ENCODE data around the gene CRYBB1. TPM values are rescaled to one million over a fixed set of nuclear protein-coding genes. Genes with fewer than 3 reads are reported as not detected.

CRYBB1 gene
- polyA plus RNA-seq, 3 donors: 0.33 to 1.6 (median 0.78) TPM

GRCh38 chr22:26558248-26558895, 59.5 kb downstream of the CRYBB1 start:
- H4K20me1 ChIP-seq (ENCODE audit: insufficient read depth, low read length): peaks cover 91% of the 10 kb centered on the region
- no peaks in the 10 kb centered on the region for H3K9me3 ChIP-seq (replicated peaks in 1 of 2; ENCODE audit: control insufficient read depth in 1 of 2, insufficient read depth in 1 of 2, low read length in 2 of 2)
- Mint-ChIP-seq H3K4me3 (no peak overlapping the region), H3K27me3 (ENCODE audit: low read depth in 3 of 3) (no peaks in the 10 kb centered on the region), H3K4me1 (peaks cover 14% of the 10 kb centered on the region), H3K27ac (peak overlapping the region in 5 of 7 donors; percentile 1 to 76 (median 64)), H3K36me3 (peaks cover 10 to 31% of the 10 kb centered on the region in 2 donors), H3K9me3 (peaks cover 0 to 1% (median 0%) of the 10 kb centered on the region in 7 donors)
- intact Hi-C loops (cut with micrococcal nuclease): no loop called here
- no peak overlapping the region for H3K4me3 ChIP-seq (replicated peaks in 1 of 3; ENCODE audit: low read depth in 2 of 3, low read length in 3 of 3)
- no peak overlapping the region for H3K4me2 ChIP-seq (replicated peaks; ENCODE audit: extremely low read depth, low read length, poor library complexity, severe bottlenecking)
- 50% methylated on average over 1 of the region's 3 CpGs for whole genome bisulfite sequencing (ENCODE audit: insufficient coverage)
- peaks cover 88% of the 10 kb centered on the region for H3K79me2 ChIP-seq (ENCODE audit: insufficient read depth, low read length)
- no peak overlapping the region for H3K9ac ChIP-seq (ENCODE audit: insufficient read depth, low read length, poor library complexity, severe bottlenecking)
- no peak for TF ChIP-seq CTCF (IDR thresholded peaks at IDR 0.05)
- H3K4me1 ChIP-seq (ENCODE audit: control insufficient read depth in 1 of 2, insufficient read depth in 2 of 2, low read length in 2 of 2): peaks cover 9% of the 10 kb centered on the region in 2 donors
- no peak for DNase-seq
- no peak overlapping the region for H2AFZ ChIP-seq (ENCODE audit: insufficient read depth, low read depth, low read length, poor library complexity, severe bottlenecking)
- H3K27ac ChIP-seq (ENCODE audit: low read depth in 1 of 2, low read length in 2 of 2): peak overlapping the region in 1 of 2 donors; percentile 14
- peaks cover 3 to 24% of the 10 kb centered on the region in 2 donors for H3K36me3 ChIP-seq (replicated peaks in 1 of 2; ENCODE audit: control insufficient read depth in 1 of 2, insufficient read depth in 2 of 2, low read length in 2 of 2)
- H3K27me3 ChIP-seq (ENCODE audit: control insufficient read depth in 2 of 2, insufficient read depth in 2 of 2, low read length in 2 of 2): no peaks in the 10 kb centered on the region

- Histone ChIP-seq H3K9me3 (replicated peaks in 1 of 2; ENCODE audit: control insufficient read depth in 1 of 2, insufficient read depth in 1 of 2, low read length in 2 of 2) (no peaks in the 10 kb centered on the region), H3K27me3 (ENCODE audit: control insufficient read depth in 2 of 2, insufficient read depth in 2 of 2, low read length in 2 of 2) (no peaks in the 10 kb centered on the region), H2AFZ (ENCODE audit: insufficient read depth, low read depth, low read length, poor library complexity, severe bottlenecking) (no peak overlapping the region), H4K20me1 (ENCODE audit: insufficient read depth, low read length) (peaks cover 91% of the 10 kb centered on the region), H3K4me3 (replicated peaks in 1 of 3; ENCODE audit: low read depth in 2 of 3, low read length in 3 of 3) (no peak overlapping the region), H3K4me2 (replicated peaks; ENCODE audit: extremely low read depth, low read length, poor library complexity, severe bottlenecking) (no peak overlapping the region), H3K9ac (ENCODE audit: insufficient read depth, low read length, poor library complexity, severe bottlenecking) (no peak overlapping the region), H3K36me3 (replicated peaks in 1 of 2; ENCODE audit: control insufficient read depth in 1 of 2, insufficient read depth in 2 of 2, low read length in 2 of 2) (peaks cover 3 to 24% of the 10 kb centered on the region in 2 donors), H3K27ac (ENCODE audit: low read depth in 1 of 2, low read length in 2 of 2) (no peak overlapping the region), H3K4me1 (ENCODE audit: control insufficient read depth in 1 of 2, insufficient read depth in 2 of 2, low read length in 2 of 2) (peaks cover 9% of the 10 kb centered on the region in 2 donors), H3K79me2 (ENCODE audit: insufficient read depth, low read length) (peaks cover 87% of the 10 kb centered on the region)
- Mint-ChIP-seq H3K36me3 (peaks cover 10 to 36% of the 10 kb centered on the region in 2 donors), H3K27ac (peak overlapping the region in 2 of 7 donors; percentile 21 to 33), H3K4me3 (no peak overlapping the region), H3K4me1 (peaks cover 16% of the 10 kb centered on the region), H3K27me3 (ENCODE audit: low read depth in 3 of 3) (peaks cover 0 to 2% (median 0%) of the 10 kb centered on the region in 3 donors), H3K9me3 (peaks cover 0 to 1% (median 0%) of the 10 kb centered on the region in 7 donors)
- no peak for TF ChIP-seq CTCF (IDR thresholded peaks at IDR 0.05)
- no peak for DNase-seq
- intact Hi-C loops (cut with micrococcal nuclease): no loop called here
- WGBS (ENCODE audit: insufficient coverage): 83% methylated on average over 1 of the region's 5 CpGs
Observed at GRCh38 chr22:26556904-26557303, 60.9 kb downstream of the CRYBB1 start.

Data from CD14-positive monocyte (primary cell).